ENCODE measurements around the gene PTPRK. TPM values are rescaled to one million over a fixed set of nuclear protein-coding genes. Genes with fewer than 3 reads are reported as not detected.

Gene PTPRK
- total RNA-seq, 4 donors from 2014 or later, result 26.7 to 47.5 (median 41.4) TPM

- no peak for DNase-seq (ENCODE audit: low spot score in 2 of 2)
- WGBS, 2 donors, result 75 to 91% methylated on average over 3 of the region's 3 CpGs
- intact Hi-C loops (cut with DNase I; ENCODE audit: low total_unique reads), result no loop called here
- TF ChIP-seq, protein P1, sequence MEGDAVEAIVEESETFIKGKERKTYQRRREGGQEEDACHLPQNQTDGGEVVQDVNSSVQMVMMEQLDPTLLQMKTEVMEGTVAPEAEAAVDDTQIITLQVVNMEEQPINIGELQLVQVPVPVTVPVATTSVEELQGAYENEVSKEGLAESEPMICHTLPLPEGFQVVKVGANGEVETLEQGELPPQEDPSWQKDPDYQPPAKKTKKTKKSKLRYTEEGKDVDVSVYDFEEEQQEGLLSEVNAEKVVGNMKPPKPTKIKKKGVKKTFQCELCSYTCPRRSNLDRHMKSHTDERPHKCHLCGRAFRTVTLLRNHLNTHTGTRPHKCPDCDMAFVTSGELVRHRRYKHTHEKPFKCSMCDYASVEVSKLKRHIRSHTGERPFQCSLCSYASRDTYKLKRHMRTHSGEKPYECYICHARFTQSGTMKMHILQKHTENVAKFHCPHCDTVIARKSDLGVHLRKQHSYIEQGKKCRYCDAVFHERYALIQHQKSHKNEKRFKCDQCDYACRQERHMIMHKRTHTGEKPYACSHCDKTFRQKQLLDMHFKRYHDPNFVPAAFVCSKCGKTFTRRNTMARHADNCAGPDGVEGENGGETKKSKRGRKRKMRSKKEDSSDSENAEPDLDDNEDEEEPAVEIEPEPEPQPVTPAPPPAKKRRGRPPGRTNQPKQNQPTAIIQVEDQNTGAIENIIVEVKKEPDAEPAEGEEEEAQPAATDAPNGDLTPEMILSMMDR (IDR thresholded peaks at IDR 0.05), result no peak
- TF ChIP-seq POLR2A (IDR thresholded peaks at IDR 0.05), result no peak
- H3K4me3 ChIP-seq (ENCODE audit: low read depth, poor library complexity, severe bottlenecking), result no peak overlapping the region
Measured at GRCh38 chr6:128557081-128557480, 36.7 kb upstream of the PTPRK start.

DNA sequence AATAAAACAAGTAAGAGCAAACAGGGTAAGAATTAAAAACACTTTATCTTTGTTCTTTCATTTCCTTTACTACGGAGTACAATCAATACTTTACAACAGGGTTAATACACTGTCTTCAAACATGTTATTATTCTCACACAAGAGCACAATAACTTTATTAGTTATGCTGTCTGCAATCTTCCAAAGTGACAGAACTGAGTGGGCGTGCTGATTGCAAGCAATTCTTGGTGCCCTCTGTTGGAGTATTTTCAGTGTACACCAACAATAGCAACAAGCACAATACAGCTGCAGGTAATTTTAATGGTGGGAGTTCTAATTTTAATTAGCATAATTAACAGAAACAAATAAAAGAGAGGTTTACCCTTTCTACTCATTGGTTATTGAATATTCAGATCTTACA, 33.9 kb upstream of the PTPRK start:
- WGBS, 2 donors, result 49 to 51% methylated on average over 2 of the region's 2 CpGs
- DNase-seq (ENCODE audit: low spot score in 2 of 2), result no peak
- no peak overlapping the region for H3K4me3 ChIP-seq (ENCODE audit: low read depth, poor library complexity, severe bottlenecking)
- no peak for TF ChIP-seq POLR2A (IDR thresholded peaks at IDR 0.05)
- intact Hi-C loops (cut with DNase I; ENCODE audit: low total_unique reads), result no loop called here

GRCh38 chr6:128541261-128541660, 20.9 kb upstream of the PTPRK start:
- TF ChIP-seq, protein P1 (IDR thresholded peaks at IDR 0.05), result no peak
- no peak for TF ChIP-seq POLR2A (IDR thresholded peaks at IDR 0.05)
- no peak for DNase-seq (ENCODE audit: low spot score in 2 of 2)
- 38 to 50% methylated on average over 1 of the region's 1 CpG for WGBS, 2 donors
- H3K4me3 ChIP-seq (ENCODE audit: low read depth, poor library complexity, severe bottlenecking), result no peak overlapping the region
- intact Hi-C loops (cut with DNase I; ENCODE audit: low total_unique reads), result no loop called here

GRCh38 chr6:128538763-128539162, 18.4 kb upstream of the PTPRK start:
- DNase-seq (ENCODE audit: low spot score in 2 of 2), result no peak
- TF ChIP-seq, protein P1 (IDR thresholded peaks at IDR 0.05), result no peak
- TF ChIP-seq POLR2A (IDR thresholded peaks at IDR 0.05), result no peak
- intact Hi-C loops (cut with DNase I; ENCODE audit: low total_unique reads), result no loop called here
- WGBS, 2 donors, result 91 to 95% methylated on average over 4 of the region's 4 CpGs
- H3K4me3 ChIP-seq (ENCODE audit: low read depth, poor library complexity, severe bottlenecking), result no peak overlapping the region

GRCh38 chr6:128532827-128533226, 12.4 kb upstream of the PTPRK start:
- TF ChIP-seq, protein P1 (IDR thresholded peaks at IDR 0.05), result no peak
- TF ChIP-seq POLR2A (IDR thresholded peaks at IDR 0.05), result no peak
- WGBS, 2 donors, result 72 to 93% methylated on average over 3 of the region's 3 CpGs
- H3K4me3 ChIP-seq (ENCODE audit: low read depth, poor library complexity, severe bottlenecking), result no peak overlapping the region
- DNase-seq (ENCODE audit: low spot score in 2 of 2), result no peak
- intact Hi-C loops (cut with DNase I; ENCODE audit: low total_unique reads), result no loop called here

DNA sequence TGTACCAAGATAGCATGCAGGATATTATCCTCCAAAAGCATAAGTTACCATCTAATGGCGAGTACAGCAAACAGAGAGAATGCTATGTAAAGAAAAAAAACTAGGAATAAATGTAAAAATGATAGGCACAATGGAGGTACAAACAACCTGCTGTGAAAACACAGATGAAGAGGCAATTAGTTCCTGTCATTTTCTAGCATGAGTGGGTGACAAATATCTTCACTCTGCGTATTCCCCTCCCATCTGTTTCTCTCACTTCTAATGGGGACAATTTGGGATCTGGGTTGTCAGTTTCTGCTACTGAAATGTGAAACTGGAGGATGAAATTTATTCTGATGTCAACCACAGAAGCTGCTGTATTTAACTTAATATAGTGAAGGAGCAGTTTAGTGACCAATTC, 11.7 kb upstream of the PTPRK start:
- no peak for DNase-seq (ENCODE audit: low spot score in 2 of 2)
- WGBS, 2 donors, result 91 to 95% methylated on average over 2 of the region's 2 CpGs
- no peak for TF ChIP-seq POLR2A (IDR thresholded peaks at IDR 0.05)
- TF ChIP-seq, protein P1 (IDR thresholded peaks at IDR 0.05), result no peak
- no peak overlapping the region for H3K4me3 ChIP-seq (ENCODE audit: low read depth, poor library complexity, severe bottlenecking)
- intact Hi-C loops (cut with DNase I; ENCODE audit: low total_unique reads), result no loop called here

Data from lower leg skin (tissue), 4 donors.